SK-N-SH (cell line): ENCODE data around the gene SF3A2.

Experiments
- TF ChIP-seq, protein P1 (sequence below): IDR thresholded peaks from 2 replicates; pipeline ENCODE4 v1.6.1; 2012; ENCODE audit warnings: mild to moderate bottlenecking, low read depth, low read length, moderate library complexity
- TF ChIP-seq, protein P2 (sequence below): fragments of 200-600 bp; sonication (generic); IDR thresholded peaks from 2 replicates; pipeline ENCODE4 v1.6.1; 2017; ENCODE audit warnings: antibody characterized with exemption, mild to moderate bottlenecking, moderate library complexity

DNA sequence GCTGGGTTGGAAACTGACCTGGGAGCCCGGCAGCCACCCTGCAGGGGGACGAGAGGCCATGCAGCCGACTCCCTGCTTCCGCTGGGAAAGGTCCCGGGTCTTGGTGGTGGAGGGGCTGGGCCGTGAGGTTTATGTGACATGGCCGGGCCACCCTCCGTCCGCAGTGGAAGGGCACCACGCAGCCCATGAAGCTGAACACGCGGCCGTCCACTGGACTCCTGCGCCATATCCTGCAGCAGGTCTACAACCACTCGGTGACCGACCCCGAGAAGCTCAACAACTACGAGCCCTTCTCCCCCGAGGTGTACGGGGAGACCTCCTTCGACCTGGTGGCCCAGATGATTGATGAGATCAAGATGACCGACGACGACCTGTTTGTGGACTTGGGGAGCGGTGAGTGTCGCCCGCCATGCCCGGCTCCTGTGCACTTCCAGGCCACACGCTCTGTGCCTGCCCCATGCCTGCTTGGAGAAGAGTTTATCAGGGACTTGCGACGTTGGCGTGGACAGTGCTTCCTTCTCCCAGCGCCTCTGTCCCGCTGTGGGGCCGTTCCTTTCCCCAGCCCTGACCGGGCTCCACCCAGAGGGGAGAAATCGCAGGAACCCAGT, 45.7 kb upstream of the SF3A2 start:
- TF ChIP-seq, protein P1, sequence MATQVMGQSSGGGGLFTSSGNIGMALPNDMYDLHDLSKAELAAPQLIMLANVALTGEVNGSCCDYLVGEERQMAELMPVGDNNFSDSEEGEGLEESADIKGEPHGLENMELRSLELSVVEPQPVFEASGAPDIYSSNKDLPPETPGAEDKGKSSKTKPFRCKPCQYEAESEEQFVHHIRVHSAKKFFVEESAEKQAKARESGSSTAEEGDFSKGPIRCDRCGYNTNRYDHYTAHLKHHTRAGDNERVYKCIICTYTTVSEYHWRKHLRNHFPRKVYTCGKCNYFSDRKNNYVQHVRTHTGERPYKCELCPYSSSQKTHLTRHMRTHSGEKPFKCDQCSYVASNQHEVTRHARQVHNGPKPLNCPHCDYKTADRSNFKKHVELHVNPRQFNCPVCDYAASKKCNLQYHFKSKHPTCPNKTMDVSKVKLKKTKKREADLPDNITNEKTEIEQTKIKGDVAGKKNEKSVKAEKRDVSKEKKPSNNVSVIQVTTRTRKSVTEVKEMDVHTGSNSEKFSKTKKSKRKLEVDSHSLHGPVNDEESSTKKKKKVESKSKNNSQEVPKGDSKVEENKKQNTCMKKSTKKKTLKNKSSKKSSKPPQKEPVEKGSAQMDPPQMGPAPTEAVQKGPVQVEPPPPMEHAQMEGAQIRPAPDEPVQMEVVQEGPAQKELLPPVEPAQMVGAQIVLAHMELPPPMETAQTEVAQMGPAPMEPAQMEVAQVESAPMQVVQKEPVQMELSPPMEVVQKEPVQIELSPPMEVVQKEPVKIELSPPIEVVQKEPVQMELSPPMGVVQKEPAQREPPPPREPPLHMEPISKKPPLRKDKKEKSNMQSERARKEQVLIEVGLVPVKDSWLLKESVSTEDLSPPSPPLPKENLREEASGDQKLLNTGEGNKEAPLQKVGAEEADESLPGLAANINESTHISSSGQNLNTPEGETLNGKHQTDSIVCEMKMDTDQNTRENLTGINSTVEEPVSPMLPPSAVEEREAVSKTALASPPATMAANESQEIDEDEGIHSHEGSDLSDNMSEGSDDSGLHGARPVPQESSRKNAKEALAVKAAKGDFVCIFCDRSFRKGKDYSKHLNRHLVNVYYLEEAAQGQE = no peak
- TF ChIP-seq, protein P2, sequence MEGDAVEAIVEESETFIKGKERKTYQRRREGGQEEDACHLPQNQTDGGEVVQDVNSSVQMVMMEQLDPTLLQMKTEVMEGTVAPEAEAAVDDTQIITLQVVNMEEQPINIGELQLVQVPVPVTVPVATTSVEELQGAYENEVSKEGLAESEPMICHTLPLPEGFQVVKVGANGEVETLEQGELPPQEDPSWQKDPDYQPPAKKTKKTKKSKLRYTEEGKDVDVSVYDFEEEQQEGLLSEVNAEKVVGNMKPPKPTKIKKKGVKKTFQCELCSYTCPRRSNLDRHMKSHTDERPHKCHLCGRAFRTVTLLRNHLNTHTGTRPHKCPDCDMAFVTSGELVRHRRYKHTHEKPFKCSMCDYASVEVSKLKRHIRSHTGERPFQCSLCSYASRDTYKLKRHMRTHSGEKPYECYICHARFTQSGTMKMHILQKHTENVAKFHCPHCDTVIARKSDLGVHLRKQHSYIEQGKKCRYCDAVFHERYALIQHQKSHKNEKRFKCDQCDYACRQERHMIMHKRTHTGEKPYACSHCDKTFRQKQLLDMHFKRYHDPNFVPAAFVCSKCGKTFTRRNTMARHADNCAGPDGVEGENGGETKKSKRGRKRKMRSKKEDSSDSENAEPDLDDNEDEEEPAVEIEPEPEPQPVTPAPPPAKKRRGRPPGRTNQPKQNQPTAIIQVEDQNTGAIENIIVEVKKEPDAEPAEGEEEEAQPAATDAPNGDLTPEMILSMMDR = no peak
